Endodermal cell (in vitro differentiated cells): Measurements from ENCODE around the gene ID1. TPM values are rescaled to one million over a fixed set of nuclear protein-coding genes. Genes with fewer than 3 reads are reported as not detected.
"Not testable (repeated sequence)": the region's sequence is repeated elsewhere in the genome, so short reads cannot be mapped to it uniquely, and the experiment has no call there.

Experiments
- DNase-seq: peaks from one replicate; pipeline ENCODE4 v3.0.0-alpha.2; 2017
- H3K27ac ChIP-seq: 2 replicates; pipeline ENCODE4 v1.5.1; 2013; ENCODE audit warnings: mild to moderate bottlenecking, low read depth, low read length, moderate library complexity
- H3K27me3 ChIP-seq: 2 replicates; pipeline ENCODE4 v1.6.1; 2013; ENCODE audit warnings: mild to moderate bottlenecking, low read length, moderate library complexity; ENCODE audit not compliant: insufficient read depth, control insufficient read depth, poor library complexity, severe bottlenecking
- H3K36me3 ChIP-seq: 2 replicates; pipeline ENCODE4 v1.7.0; 2013; ENCODE audit warnings: mild to moderate bottlenecking, low read length, moderate library complexity; ENCODE audit not compliant: control insufficient read depth, insufficient read depth
- H3K4me1 ChIP-seq: one replicate; pipeline ENCODE4 v1.7.0; 2013; ENCODE audit warnings: low read length; ENCODE audit not compliant: control insufficient read depth, insufficient read depth
- H3K4me3 ChIP-seq: 2 replicates; pipeline ENCODE4 v1.5.1; 2013; ENCODE audit warnings: mild to moderate bottlenecking, low read length, moderate library complexity
- H3K9ac ChIP-seq: 2 replicates; pipeline ENCODE4 v1.6.1; 2013; ENCODE audit warnings: mild to moderate bottlenecking, low read length, moderate library complexity; ENCODE audit not compliant: poor library complexity, severe bottlenecking; ENCODE audit errors: extremely low read depth
- H3K9me3 ChIP-seq: 2 replicates; pipeline ENCODE4 v1.6.1; 2013; ENCODE audit warnings: mild to moderate bottlenecking, low read length, moderate library complexity; ENCODE audit not compliant: control insufficient read depth
- H3K27ac Mint-ChIP-seq: 2 replicates; pipeline ENCODE4 v1.8.0; 2020; ENCODE audit warnings: mixed read lengths
- H3K27me3 Mint-ChIP-seq: 2 replicates; pipeline ENCODE4 v1.8.0; 2021; ENCODE audit warnings: mild to moderate bottlenecking, mixed read lengths; ENCODE audit not compliant: insufficient read depth
- H3K36me3 Mint-ChIP-seq: 2 replicates; pipeline ENCODE4 v1.8.0; 2020; ENCODE audit warnings: low read depth, mixed read lengths
- H3K4me1 Mint-ChIP-seq: 2 replicates; pipeline ENCODE4 v1.8.0; 2020; ENCODE audit warnings: mixed read lengths
- H3K4me3 Mint-ChIP-seq: 2 replicates; pipeline ENCODE4 v1.8.0; 2020; ENCODE audit warnings: mild to moderate bottlenecking, moderate library complexity, mixed read lengths
- H3K9me3 Mint-ChIP-seq: 2 replicates; pipeline ENCODE4 v1.8.0; 2020; ENCODE audit warnings: mild to moderate bottlenecking, mixed read lengths
- CTCF ChIP-seq: fragments of 200-600 bp; sonication (generic); conservative IDR thresholded peaks from 2 replicates; pipeline ENCODE4 v1.5.0; 2021; ENCODE audit warnings: antibody characterized with exemption, mild to moderate bottlenecking
- WGBS, 2 experiments: methylation state at CpG; one replicate each; pipeline versions ENCODE4 v1.1.5 to v1.1.7; 2013; ENCODE audit warnings: missing lambda C conversion rate in 2 of 2, mixed read lengths in 1 of 2; ENCODE audit not compliant: insufficient coverage in 1 of 2, insufficient read length in 1 of 2; 5-methylcytosine and 5-hydroxymethylcytosine counted together
- total RNA-seq, 2 donors: library from RNA; stranded (reverse); fragmentation: NEBNext Ultra II Directional in 1 of 2; extraction: Animal tissue kit (Norgen Biotek cat#: 25700) in 1 of 2; gene quantifications; 2 replicates in 1 of 2; 3 replicates in 1 of 2; pipeline ENCODE4 v1.2.1, GENCODE V29; 2021

ID1 gene
- total RNA-seq, 2 donors from 2014 or later = 380 to 447 TPM

- peak overlapping the region; percentile 99 for H3K27ac Mint-ChIP-seq
- no peak for TF ChIP-seq CTCF
- Histone ChIP-seq H3K27ac (peak overlapping the region; percentile 88), H3K36me3 (no peaks in the 10 kb centered on the region), H3K9ac (peak overlapping the region; percentile 25), H3K4me1 (peaks cover 19% of the 10 kb centered on the region), H3K4me3 (peak overlapping the region; percentile 95), H3K9me3 (no peaks in the 10 kb centered on the region), H3K27me3 (no peaks in the 10 kb centered on the region)
- H3K36me3 Mint-ChIP-seq = peaks cover 22% of the 10 kb centered on the region
- peak; percentile 98 for DNase-seq
- H3K27me3 Mint-ChIP-seq = peaks cover 1% of the 10 kb centered on the region
- 19 to 36% methylated on average over 15 to 45 of the region's 45 CpGs for WGBS, 2 experiments
- peaks cover 2% of the 10 kb centered on the region for H3K9me3 Mint-ChIP-seq
- peak overlapping the region; percentile 99 for H3K4me3 Mint-ChIP-seq
- peaks cover 49% of the 10 kb centered on the region for H3K4me1 Mint-ChIP-seq
These were observed 3.3 kb downstream of the ID1 start for GRCh38 chr20:31608251-31608945.

DNA sequence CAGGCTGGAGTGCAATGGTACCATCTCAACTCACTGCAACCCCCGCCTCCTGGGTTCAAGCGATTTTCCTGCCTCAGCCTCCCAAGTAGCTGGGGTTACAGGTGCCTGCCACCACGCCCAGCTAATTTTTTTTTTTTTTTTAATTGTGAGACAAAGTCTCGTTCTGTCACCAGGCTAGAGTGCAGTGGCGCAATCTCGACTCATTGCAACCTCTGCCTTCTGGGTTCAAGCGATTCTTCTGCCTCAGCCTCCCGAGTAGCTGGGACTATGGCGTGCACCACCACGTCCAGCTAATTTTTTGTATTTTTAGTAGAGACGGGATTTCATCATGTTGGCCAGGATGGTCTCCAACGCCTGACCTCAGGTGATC, 7.2 kb downstream of the ID1 start:
- Mint-ChIP-seq H3K27ac (peak overlapping the region; percentile 70), H3K4me1 (peaks cover 29% of the 10 kb centered on the region)
- not testable (repeated sequence) for H3K9ac ChIP-seq, H3K4me3 ChIP-seq, H3K27ac ChIP-seq, H3K36me3 ChIP-seq, H3K9me3 ChIP-seq, H3K4me3 Mint-ChIP-seq, H3K27me3 Mint-ChIP-seq, H3K9me3 Mint-ChIP-seq, H3K36me3 Mint-ChIP-seq, DNase-seq, H3K4me1 ChIP-seq, H3K27me3 ChIP-seq
- WGBS, 2 experiments = 85 to 91% methylated on average over 5 to 12 of the region's 12 CpGs

- no peaks in the 10 kb centered on the region for H3K27me3 ChIP-seq
- no peak overlapping the region for H3K4me3 ChIP-seq
- H3K4me3 Mint-ChIP-seq = no peak overlapping the region
- peaks cover 4% of the 10 kb centered on the region for H3K27me3 Mint-ChIP-seq
- peaks cover 2% of the 10 kb centered on the region for H3K36me3 Mint-ChIP-seq
- no peaks in the 10 kb centered on the region for H3K36me3 ChIP-seq
- peaks cover 15% of the 10 kb centered on the region for H3K4me1 Mint-ChIP-seq
- H3K4me1 ChIP-seq = no peaks in the 10 kb centered on the region
- H3K9ac ChIP-seq = no peak overlapping the region
- H3K9me3 Mint-ChIP-seq = peaks cover 2% of the 10 kb centered on the region
- DNase-seq = no peak
- TF ChIP-seq CTCF = no peak
- H3K27ac ChIP-seq = no peak overlapping the region
- 91 to 96% methylated on average over 3 to 8 of the region's 8 CpGs for WGBS, 2 experiments
- H3K27ac Mint-ChIP-seq = no peak overlapping the region
- no peaks in the 10 kb centered on the region for H3K9me3 ChIP-seq
These were observed 10.3 kb downstream of the ID1 start for GRCh38 chr20:31615416-31615815.
